Measurements from ENCODE around the gene RPH3AL.

The RPH3AL gene

GRCh38 chr17:336110-337021, 16.2 kb downstream of the RPH3AL start:
- no peak for TF ChIP-seq CTCF (IDR thresholded peaks at IDR 0.05; ENCODE audit: extremely low read depth, missing control alignments)
- no peak for DNase-seq (ENCODE audit: low spot score)

- DNase-seq (ENCODE audit: low spot score): no peak
- no peak for TF ChIP-seq CTCF (IDR thresholded peaks at IDR 0.05; ENCODE audit: extremely low read depth, missing control alignments)
Observed at GRCh38 chr17:335691-336090, 16.9 kb downstream of the RPH3AL start.

GRCh38 chr17:334974-335481, 17.6 kb downstream of the RPH3AL start:
- no peak for TF ChIP-seq CTCF (IDR thresholded peaks at IDR 0.05; ENCODE audit: extremely low read depth, missing control alignments)
- no peak for DNase-seq (ENCODE audit: low spot score)

GRCh38 chr17:333626-334396, 18.8 kb downstream of the RPH3AL start:
- no peak for TF ChIP-seq CTCF (IDR thresholded peaks at IDR 0.05; ENCODE audit: extremely low read depth, missing control alignments)
- DNase-seq (ENCODE audit: low spot score): no peak

DNA sequence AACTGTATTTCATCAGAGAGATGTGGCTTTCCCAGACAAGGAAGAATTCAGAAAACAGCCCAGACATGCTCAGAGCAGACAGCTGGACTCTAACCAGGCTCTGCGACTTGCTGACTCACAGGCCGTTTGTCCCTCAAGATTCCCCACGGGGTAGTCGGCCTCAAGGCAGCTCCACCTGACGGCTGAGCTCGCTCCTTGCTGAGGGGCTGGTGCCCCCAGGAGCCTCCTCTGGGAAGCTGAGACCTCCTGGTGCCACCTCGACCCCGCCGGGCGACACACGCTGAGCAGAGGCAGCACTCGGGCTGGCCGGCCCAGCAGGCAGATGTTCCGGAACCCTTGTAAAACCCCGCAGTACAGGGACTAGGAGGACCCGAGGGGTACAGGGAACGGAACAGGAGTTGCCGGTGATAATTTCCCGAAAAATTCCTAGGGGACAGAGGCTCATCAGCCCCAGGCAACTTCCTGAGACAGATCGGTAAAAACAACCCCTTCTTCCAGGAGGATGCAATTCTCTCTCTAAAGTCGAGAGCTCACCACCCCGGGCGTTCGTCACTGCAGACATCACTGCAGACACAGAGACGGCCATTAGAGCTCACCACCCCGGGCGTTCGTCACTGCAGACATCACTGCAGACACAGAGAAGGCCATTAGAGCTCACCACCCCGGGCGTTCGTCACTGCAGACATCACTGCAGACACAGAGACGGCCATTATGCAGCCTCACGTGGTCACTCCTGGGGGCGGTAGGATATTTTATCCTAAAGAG, 19.9 kb downstream of the RPH3AL start:
- no peak for DNase-seq (ENCODE audit: low spot score)
- no peak for TF ChIP-seq CTCF (IDR thresholded peaks at IDR 0.05; ENCODE audit: extremely low read depth, missing control alignments)

DNA sequence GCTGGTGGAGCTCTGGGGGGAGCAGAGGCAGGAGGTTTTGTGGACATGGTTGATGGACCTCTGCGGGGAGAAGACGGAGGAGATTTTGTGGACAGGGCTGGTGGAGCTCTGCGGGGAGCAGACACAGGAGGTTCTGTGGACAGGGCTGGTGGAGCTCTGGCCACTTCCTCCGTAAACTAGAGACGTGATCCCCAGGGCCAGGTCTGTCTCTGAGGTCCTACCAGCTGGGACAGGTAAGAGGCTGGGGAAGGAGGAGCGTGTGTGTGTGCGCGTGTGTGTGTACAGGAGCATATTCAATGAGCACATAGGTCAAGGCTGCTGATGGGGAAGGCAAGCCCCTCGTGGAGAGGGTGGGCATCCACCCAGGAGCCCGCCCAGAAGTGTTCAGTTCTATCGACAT, 20.6 kb downstream of the RPH3AL start:
- no peak for TF ChIP-seq CTCF (IDR thresholded peaks at IDR 0.05; ENCODE audit: extremely low read depth, missing control alignments)
- DNase-seq (ENCODE audit: low spot score): no peak

Data from GM20000 (cell line).